ENCODE data around the gene ANXA11.

The ANXA11 gene

GRCh38 chr10:80153460-80153859 lies 51.9 kb downstream of the ANXA11 start:
- ChIA-PET CTCF (interaction anchor here (0.6 to 1.2 kb wide), 3 partner anchors 9 to 32 kb away, joined by 3 to 4 read pairs (median 3); no protein-coding TSS in a partner anchor), POLR2A (no interaction called here)
- TF ChIP-seq ZNF341 (tag by site-specific recombination; IDR thresholded peaks at IDR 0.05; ENCODE audit: low read depth) (no peak), ZNF585B (tag by site-specific recombination; IDR thresholded peaks at IDR 0.05) (no peak), ZNF426 (tag by site-specific recombination; IDR thresholded peaks at IDR 0.05) (no peak), ZNF175 (tag by site-specific recombination; IDR thresholded peaks at IDR 0.05) (no peak), ZNF530 (tag by site-specific recombination; IDR thresholded peaks at IDR 0.05; ENCODE audit: low read depth) (no peak), ZNF76 (tag by site-specific recombination; IDR thresholded peaks at IDR 0.05; ENCODE audit: borderline replicate concordance, low read depth) (no peak), ZNF654 (tag by site-specific recombination; IDR thresholded peaks at IDR 0.05; ENCODE audit: low read depth) (no peak), TSHZ1 (tag by site-specific recombination; IDR thresholded peaks at IDR 0.05; ENCODE audit: borderline replicate concordance) (no peak), MYNN (tag by site-specific recombination; IDR thresholded peaks at IDR 0.05; ENCODE audit: borderline replicate concordance) (no peak), ZNF37A (tag by site-specific recombination; IDR thresholded peaks at IDR 0.05) (no peak), ZBTB7A (tag by site-specific recombination; IDR thresholded peaks at IDR 0.05; ENCODE audit: low read depth) (no peak), HOXD13 (CRISPR knock-in tag; IDR thresholded peaks at IDR 0.05; ENCODE audit: borderline replicate concordance) (no peak), EGR2 (tag by site-specific recombination; IDR thresholded peaks at IDR 0.05; ENCODE audit: low read depth) (no peak), ZBTB17 (tag by site-specific recombination; IDR thresholded peaks at IDR 0.05) (no peak), ZNF10 (tag by site-specific recombination; IDR thresholded peaks at IDR 0.05) (no peak)
- Histone ChIP-seq H3K4me1 (ENCODE audit: control insufficient read depth, insufficient read depth, low read length) (no peaks in the 10 kb centered on the region; the same call in 1 of the 2 replicates), H3K27ac (ENCODE audit: extremely low read depth, low read depth, low read length) (no peak overlapping the region), H3K36me3 (ENCODE audit: control insufficient read depth in 2 of 2, insufficient read depth in 1 of 2, low read length in 2 of 2) (peaks cover 4 to 66% of the 10 kb centered on the region in 2 experiments), H3K9me3 (ENCODE audit: control insufficient read depth, insufficient read depth, low read depth, low read length) (no peaks in the 10 kb centered on the region), H3K4me3 (ENCODE audit: low read depth, low read length) (no peak overlapping the region)

GRCh38 chr10:80152820-80153219 lies 52.5 kb downstream of the ANXA11 start:
- no peaks in the 10 kb centered on the region for H3K4me1 ChIP-seq (ENCODE audit: control insufficient read depth, insufficient read depth, low read length)
- ChIA-PET CTCF (no interaction called here), POLR2A (no interaction called here)
- no peak for TF ChIP-seq ZNF654 (tag by site-specific recombination; IDR thresholded peaks at IDR 0.05; ENCODE audit: low read depth)
- no peak for TF ChIP-seq OVOL3 (tag by site-specific recombination; IDR thresholded peaks at IDR 0.05)
- no peak for TF ChIP-seq ZNF133 (tag by site-specific recombination; IDR thresholded peaks at IDR 0.05)
- no peak for TF ChIP-seq ZBTB8A (tag by site-specific recombination; IDR thresholded peaks at IDR 0.05)
- TF ChIP-seq KLF7 (tag by site-specific recombination; IDR thresholded peaks at IDR 0.05; ENCODE audit: borderline replicate concordance) = no peak
- TF ChIP-seq ZNF302 (tag by site-specific recombination; IDR thresholded peaks at IDR 0.05; ENCODE audit: low read depth) = no peak
- H3K4me3 ChIP-seq (ENCODE audit: low read depth, low read length) = no peak overlapping the region
- no peak overlapping the region for H3K27ac ChIP-seq (ENCODE audit: extremely low read depth, low read depth, low read length)
- H3K9me3 ChIP-seq (ENCODE audit: control insufficient read depth, insufficient read depth, low read depth, low read length) = no peaks in the 10 kb centered on the region
- H3K36me3 ChIP-seq (ENCODE audit: control insufficient read depth in 2 of 2, insufficient read depth in 1 of 2, low read length in 2 of 2) = peaks cover 4 to 59% of the 10 kb centered on the region in 2 experiments

GRCh38 chr10:80150172-80150571 lies 55.2 kb downstream of the ANXA11 start:
- CTCF ChIA-PET = interaction anchor here (0.7 to 1.8 kb wide), 2 partner anchors 9 to 72 kb away, joined by 4 to 6 read pairs; no protein-coding TSS in a partner anchor
- Histone ChIP-seq H3K27ac (ENCODE audit: extremely low read depth, low read depth, low read length) (no peak overlapping the region), H3K9me3 (ENCODE audit: control insufficient read depth, insufficient read depth, low read depth, low read length) (no peaks in the 10 kb centered on the region), H3K4me3 (ENCODE audit: low read depth, low read length) (no peak overlapping the region), H3K36me3 (ENCODE audit: control insufficient read depth in 2 of 2, insufficient read depth in 1 of 2, low read length in 2 of 2) (peaks cover 0 to 33% of the 10 kb centered on the region in 2 experiments; a peak in 1 of 3 replicates), H3K4me1 (ENCODE audit: control insufficient read depth, insufficient read depth, low read length) (no peaks in the 10 kb centered on the region)
- POLR2A ChIA-PET = no interaction called here
- TF ChIP-seq ZBTB10 (tag by site-specific recombination; IDR thresholded peaks at IDR 0.05) = no peak
- TF ChIP-seq, protein P1, sequence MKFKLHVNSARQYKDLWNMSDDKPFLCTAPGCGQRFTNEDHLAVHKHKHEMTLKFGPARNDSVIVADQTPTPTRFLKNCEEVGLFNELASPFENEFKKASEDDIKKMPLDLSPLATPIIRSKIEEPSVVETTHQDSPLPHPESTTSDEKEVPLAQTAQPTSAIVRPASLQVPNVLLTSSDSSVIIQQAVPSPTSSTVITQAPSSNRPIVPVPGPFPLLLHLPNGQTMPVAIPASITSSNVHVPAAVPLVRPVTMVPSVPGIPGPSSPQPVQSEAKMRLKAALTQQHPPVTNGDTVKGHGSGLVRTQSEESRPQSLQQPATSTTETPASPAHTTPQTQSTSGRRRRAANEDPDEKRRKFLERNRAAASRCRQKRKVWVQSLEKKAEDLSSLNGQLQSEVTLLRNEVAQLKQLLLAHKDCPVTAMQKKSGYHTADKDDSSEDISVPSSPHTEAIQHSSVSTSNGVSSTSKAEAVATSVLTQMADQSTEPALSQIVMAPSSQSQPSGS (tag by site-specific recombination; IDR thresholded peaks at IDR 0.05; ENCODE audit: low read depth) = no peak
- TF ChIP-seq ZNF791 (tag by site-specific recombination; IDR thresholded peaks at IDR 0.05) = no peak
- no peak for TF ChIP-seq OVOL3 (tag by site-specific recombination; IDR thresholded peaks at IDR 0.05)
- no peak for TF ChIP-seq ZNF639 (tag by site-specific recombination; IDR thresholded peaks at IDR 0.05)

Measured in HEK293 (cell line).